Measurements from ENCODE around the gene EBF4.
A peak's percentile ranks its signal among the peaks of the same experiment; 100 is the strongest.

The EBF4 gene

DNA sequence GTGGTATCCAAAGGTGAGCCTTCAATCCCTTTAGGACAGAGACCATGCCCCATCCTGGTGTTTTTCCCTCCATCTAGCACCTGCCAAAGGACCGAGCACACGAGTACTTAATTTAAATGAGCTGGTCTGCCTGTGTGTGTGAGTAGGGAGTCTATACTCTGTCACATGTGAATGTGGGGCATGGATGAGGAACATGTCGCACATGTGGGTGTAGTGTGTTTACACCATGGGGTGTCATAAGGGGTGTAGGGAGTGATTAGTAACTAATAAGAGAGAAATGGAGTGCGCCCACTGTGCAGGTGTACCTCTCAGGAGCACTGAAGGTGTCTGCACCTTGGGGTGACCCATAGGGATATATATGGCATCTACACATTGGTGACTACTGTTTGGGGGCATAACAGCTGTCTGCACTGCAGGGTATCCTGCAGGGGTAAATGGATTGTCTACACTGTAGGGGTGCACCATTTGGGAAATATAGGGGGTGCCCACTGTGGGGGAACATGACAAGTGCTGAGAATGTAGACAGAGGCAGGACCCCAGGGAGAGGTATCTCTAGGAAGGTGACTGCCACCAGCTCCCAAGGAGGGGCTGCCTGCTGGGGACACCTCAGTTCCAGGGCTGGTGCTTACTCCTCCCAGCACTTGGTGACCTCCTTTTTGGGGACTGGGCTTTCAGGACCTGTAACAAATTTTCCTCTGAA lies 53.5 kb downstream of the EBF4 start:
- peaks cover 89% of the 10 kb centered on the region for H3K27me3 ChIP-seq (ENCODE audit: control insufficient read depth, insufficient read depth, low read length)
- no peak overlapping the region for H3K27ac ChIP-seq (ENCODE audit: low read depth, low read length)
- no peaks in the 10 kb centered on the region for H3K9me3 ChIP-seq (ENCODE audit: control insufficient read depth, insufficient read depth, low read length)
- no peak overlapping the region for H3K4me3 ChIP-seq (ENCODE audit: low read depth, low read length)
- peaks cover 20% of the 10 kb centered on the region for H3K4me1 ChIP-seq (ENCODE audit: control insufficient read depth, insufficient read depth, low read length)
- no peak overlapping the region for H3K9ac ChIP-seq (ENCODE audit: low read depth, low read length)
- no peaks in the 10 kb centered on the region for H3K36me3 ChIP-seq (ENCODE audit: control insufficient read depth, insufficient read depth, low read length)

DNA sequence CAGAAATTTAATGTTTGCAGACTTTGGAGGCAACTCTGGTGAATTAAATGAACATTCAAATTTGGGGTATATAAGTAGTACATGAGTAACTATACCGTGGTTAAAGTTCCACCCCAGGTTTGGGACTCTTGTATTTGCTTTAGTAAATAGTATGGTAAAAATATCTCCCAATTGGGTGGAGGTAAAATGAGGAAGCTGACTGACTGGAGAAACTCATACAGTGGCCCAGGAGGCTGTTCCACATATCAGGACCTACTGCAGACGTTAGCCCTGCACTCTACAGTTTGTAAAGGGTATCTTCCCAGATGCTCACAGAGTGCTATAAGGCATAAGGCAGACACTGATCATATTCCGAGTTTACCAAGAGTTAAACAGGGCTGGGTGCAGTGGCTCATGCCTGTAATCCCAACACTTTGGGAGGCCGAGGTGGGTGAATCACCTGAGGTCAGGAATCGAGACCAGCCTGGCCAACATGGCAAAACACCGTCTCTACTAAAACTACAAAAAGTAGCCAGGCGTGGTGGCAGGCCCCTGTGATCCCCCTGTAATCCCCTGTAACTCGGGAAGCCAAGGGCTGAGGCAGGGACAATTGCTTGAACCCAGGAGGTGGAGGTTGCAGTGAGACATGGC lies 54.2 kb downstream of the EBF4 start:
- no peak overlapping the region for H3K27ac ChIP-seq (ENCODE audit: low read depth, low read length)
- H3K9ac ChIP-seq (ENCODE audit: low read depth, low read length) = no peak overlapping the region
- peaks cover 89% of the 10 kb centered on the region for H3K27me3 ChIP-seq (ENCODE audit: control insufficient read depth, insufficient read depth, low read length)
- H3K36me3 ChIP-seq (ENCODE audit: control insufficient read depth, insufficient read depth, low read length) = no peaks in the 10 kb centered on the region
- no peaks in the 10 kb centered on the region for H3K9me3 ChIP-seq (ENCODE audit: control insufficient read depth, insufficient read depth, low read length)
- no peak overlapping the region for H3K4me3 ChIP-seq (ENCODE audit: low read depth, low read length)
- H3K4me1 ChIP-seq (ENCODE audit: control insufficient read depth, insufficient read depth, low read length) = peaks cover 23% of the 10 kb centered on the region

DNA sequence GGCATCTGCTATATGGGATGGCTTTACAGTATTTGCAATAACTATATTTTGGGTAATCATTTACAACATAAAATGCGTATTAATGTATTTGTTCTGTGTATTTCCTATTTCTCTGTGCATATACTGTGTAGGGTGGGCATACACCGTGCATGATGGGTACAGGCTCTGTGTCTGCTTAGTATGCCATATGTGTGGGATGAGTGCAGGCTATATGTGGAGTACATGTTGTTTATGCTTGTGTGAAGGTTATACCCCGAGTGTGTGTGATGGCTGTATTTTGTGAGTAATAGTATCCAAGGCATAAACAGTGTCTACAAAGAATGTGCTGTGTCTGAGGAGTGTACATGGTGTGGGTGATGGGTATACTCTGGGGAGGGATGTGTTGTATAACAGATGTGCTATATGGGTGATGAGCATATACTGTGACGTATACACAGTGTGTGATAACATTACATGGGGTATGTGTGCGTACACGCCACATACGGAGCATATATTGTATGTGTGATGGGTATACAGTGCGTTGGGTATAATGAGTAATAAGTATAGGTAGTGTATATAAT lies 55.2 kb downstream of the EBF4 start:
- Histone ChIP-seq H3K9ac (ENCODE audit: low read depth, low read length) (no peak overlapping the region), H3K27me3 (ENCODE audit: control insufficient read depth, insufficient read depth, low read length) (peaks cover 89% of the 10 kb centered on the region), H3K4me1 (ENCODE audit: control insufficient read depth, insufficient read depth, low read length) (peaks cover 23% of the 10 kb centered on the region), H3K4me3 (ENCODE audit: low read depth, low read length) (no peak overlapping the region), H3K27ac (ENCODE audit: low read depth, low read length) (no peak overlapping the region), H3K9me3 (ENCODE audit: control insufficient read depth, insufficient read depth, low read length) (no peaks in the 10 kb centered on the region), H3K36me3 (ENCODE audit: control insufficient read depth, insufficient read depth, low read length) (no peaks in the 10 kb centered on the region)

GRCh38 chr20:2748551-2749342 lies 56.2 kb downstream of the EBF4 start:
- Histone ChIP-seq H3K4me1 (ENCODE audit: control insufficient read depth, insufficient read depth, low read length) (peaks cover 27% of the 10 kb centered on the region), H3K27ac (ENCODE audit: low read depth, low read length) (no peak overlapping the region), H3K9ac (ENCODE audit: low read depth, low read length) (no peak overlapping the region), H3K36me3 (ENCODE audit: control insufficient read depth, insufficient read depth, low read length) (no peaks in the 10 kb centered on the region), H3K9me3 (ENCODE audit: control insufficient read depth, insufficient read depth, low read length) (no peaks in the 10 kb centered on the region), H3K27me3 (ENCODE audit: control insufficient read depth, insufficient read depth, low read length) (peaks cover 90% of the 10 kb centered on the region), H3K4me3 (ENCODE audit: low read depth, low read length) (peak overlapping the region; percentile 2; the same call in 1 of the 2 replicates)

DNA sequence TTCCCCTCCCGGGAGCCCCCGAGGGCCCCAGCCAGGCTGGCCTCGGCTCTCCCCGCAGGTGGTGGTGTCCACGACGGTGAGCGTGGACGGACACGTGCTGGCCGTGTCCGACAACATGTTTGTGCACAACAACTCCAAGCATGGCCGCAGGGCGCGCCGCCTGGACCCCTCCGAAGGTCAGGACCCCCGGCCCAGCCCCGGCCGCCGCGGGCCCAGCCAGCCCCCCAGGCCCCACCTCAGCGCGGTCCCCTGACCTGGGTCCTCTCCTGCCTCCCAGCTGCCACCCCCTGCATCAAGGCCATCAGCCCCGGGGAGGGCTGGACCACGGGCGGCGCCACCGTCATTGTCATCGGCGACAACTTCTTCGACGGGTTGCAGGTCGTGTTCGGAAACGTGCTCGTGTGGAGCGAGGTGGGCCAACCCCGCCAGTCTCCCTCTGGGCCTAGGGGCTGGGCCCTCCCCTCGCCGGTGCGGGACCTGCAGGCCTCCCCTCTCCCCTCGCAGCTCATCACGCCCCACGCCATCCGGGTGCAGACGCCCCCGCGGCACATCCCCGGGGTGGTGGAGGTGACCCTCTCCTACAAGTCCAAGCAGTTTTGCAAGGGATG lies 56.9 kb downstream of the EBF4 start:
- Histone ChIP-seq H3K4me1 (ENCODE audit: control insufficient read depth, insufficient read depth, low read length) (peaks cover 27% of the 10 kb centered on the region), H3K4me3 (ENCODE audit: low read depth, low read length) (peak overlapping the region; percentile 55), H3K27me3 (ENCODE audit: control insufficient read depth, insufficient read depth, low read length) (peaks cover 96% of the 10 kb centered on the region), H3K27ac (ENCODE audit: low read depth, low read length) (no peak overlapping the region), H3K36me3 (ENCODE audit: control insufficient read depth, insufficient read depth, low read length) (no peaks in the 10 kb centered on the region), H3K9ac (ENCODE audit: low read depth, low read length) (no peak overlapping the region), H3K9me3 (ENCODE audit: control insufficient read depth, insufficient read depth, low read length) (no peaks in the 10 kb centered on the region)

GRCh38 chr20:2749951-2750490 lies 57.4 kb downstream of the EBF4 start:
- Histone ChIP-seq H3K9ac (ENCODE audit: low read depth, low read length) (no peak overlapping the region), H3K27ac (ENCODE audit: low read depth, low read length) (no peak overlapping the region), H3K4me1 (ENCODE audit: control insufficient read depth, insufficient read depth, low read length) (peaks cover 27% of the 10 kb centered on the region), H3K9me3 (ENCODE audit: control insufficient read depth, insufficient read depth, low read length) (no peaks in the 10 kb centered on the region), H3K36me3 (ENCODE audit: control insufficient read depth, insufficient read depth, low read length) (no peaks in the 10 kb centered on the region), H3K4me3 (ENCODE audit: low read depth, low read length) (peak overlapping the region; percentile 55), H3K27me3 (ENCODE audit: control insufficient read depth, insufficient read depth, low read length) (peaks cover 100% of the 10 kb centered on the region)

DNA sequence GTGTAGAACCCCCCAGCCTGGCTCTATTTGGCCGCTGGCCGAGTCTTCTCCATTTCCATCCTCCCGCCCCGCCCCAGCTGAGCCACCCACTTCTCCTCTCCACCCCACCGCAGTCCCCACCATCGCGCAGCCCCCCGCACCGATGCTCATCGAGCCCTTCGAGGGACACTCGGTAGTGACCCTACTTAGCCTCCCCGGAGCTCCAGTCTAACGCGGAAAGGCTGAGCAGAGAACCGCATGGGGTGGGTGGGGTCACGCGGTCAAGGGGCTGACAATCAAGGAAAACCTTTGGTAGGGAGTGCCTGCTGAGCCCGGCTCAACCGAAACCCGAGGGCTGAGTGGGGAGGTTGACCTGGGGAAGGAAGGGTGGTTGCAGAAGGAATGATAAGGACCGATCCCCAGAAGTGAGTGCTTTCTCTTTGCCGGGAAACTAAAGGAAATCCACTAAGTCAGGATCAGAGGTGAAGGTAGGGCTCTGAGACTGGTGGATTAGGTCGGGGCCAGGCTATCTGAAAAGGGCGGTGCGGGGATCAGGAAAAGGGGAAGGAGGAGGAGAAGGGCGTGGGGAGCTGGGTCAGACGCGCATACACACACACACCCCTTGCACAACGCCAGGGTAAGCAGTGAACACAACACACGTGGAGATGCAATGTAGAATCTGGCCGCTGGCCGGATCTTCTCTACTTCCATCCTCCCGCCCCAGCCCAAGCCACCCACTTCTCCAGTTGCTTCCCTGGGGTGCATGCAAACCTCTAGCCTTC lies 58.1 kb downstream of the EBF4 start:
- Histone ChIP-seq H3K36me3 (ENCODE audit: control insufficient read depth, insufficient read depth, low read length) (no peaks in the 10 kb centered on the region), H3K9ac (ENCODE audit: low read depth, low read length) (no peak overlapping the region), H3K27ac (ENCODE audit: low read depth, low read length) (no peak overlapping the region), H3K4me3 (ENCODE audit: low read depth, low read length) (peak overlapping the region; percentile 55), H3K4me1 (ENCODE audit: control insufficient read depth, insufficient read depth, low read length) (peaks cover 27% of the 10 kb centered on the region), H3K9me3 (ENCODE audit: control insufficient read depth, insufficient read depth, low read length) (no peaks in the 10 kb centered on the region), H3K27me3 (ENCODE audit: control insufficient read depth, insufficient read depth, low read length) (peaks cover 96% of the 10 kb centered on the region)

DNA sequence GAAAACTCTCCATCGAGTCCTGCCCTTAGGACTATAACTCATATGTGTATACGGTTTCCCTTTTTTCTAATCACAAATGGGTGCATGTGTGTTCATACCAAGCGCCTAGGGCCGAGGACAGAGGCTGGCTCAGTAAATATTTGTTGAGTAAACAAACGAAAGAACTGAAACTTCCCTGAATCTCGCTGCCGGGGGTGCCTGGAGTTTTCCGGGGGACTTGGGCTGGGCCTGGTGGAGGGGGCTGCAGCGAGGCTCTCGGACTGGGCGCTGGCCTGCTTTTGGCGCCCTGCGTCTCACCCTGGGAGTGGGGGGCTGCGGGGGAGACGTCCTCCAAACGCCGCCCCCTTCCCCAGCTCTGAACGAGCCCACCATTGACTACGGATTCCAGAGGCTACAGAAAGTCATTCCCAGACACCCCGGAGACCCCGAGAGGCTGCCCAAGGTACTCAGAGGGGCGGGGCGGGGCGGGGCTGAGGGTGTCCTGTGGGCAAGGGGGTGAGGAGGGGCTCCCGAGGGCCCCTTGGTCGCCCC lies 58.8 kb downstream of the EBF4 start:
- Histone ChIP-seq H3K9ac (ENCODE audit: low read depth, low read length) (no peak overlapping the region), H3K4me3 (ENCODE audit: low read depth, low read length) (peak overlapping the region; percentile 62), H3K27ac (ENCODE audit: low read depth, low read length) (no peak overlapping the region), H3K27me3 (ENCODE audit: control insufficient read depth, insufficient read depth, low read length) (peaks cover 89% of the 10 kb centered on the region), H3K9me3 (ENCODE audit: control insufficient read depth, insufficient read depth, low read length) (no peaks in the 10 kb centered on the region), H3K36me3 (ENCODE audit: control insufficient read depth, insufficient read depth, low read length) (no peaks in the 10 kb centered on the region), H3K4me1 (ENCODE audit: control insufficient read depth, insufficient read depth, low read length) (peaks cover 27% of the 10 kb centered on the region)

GRCh38 chr20:2751878-2752566 lies 59.4 kb downstream of the EBF4 start:
- H3K36me3 ChIP-seq (ENCODE audit: control insufficient read depth, insufficient read depth, low read length) = no peaks in the 10 kb centered on the region
- H3K4me3 ChIP-seq (ENCODE audit: low read depth, low read length) = peak overlapping the region; percentile 62
- peaks cover 27% of the 10 kb centered on the region for H3K4me1 ChIP-seq (ENCODE audit: control insufficient read depth, insufficient read depth, low read length)
- H3K9ac ChIP-seq (ENCODE audit: low read depth, low read length) = no peak overlapping the region
- H3K27ac ChIP-seq (ENCODE audit: low read depth, low read length) = no peak overlapping the region
- peaks cover 83% of the 10 kb centered on the region for H3K27me3 ChIP-seq (ENCODE audit: control insufficient read depth, insufficient read depth, low read length)
- no peaks in the 10 kb centered on the region for H3K9me3 ChIP-seq (ENCODE audit: control insufficient read depth, insufficient read depth, low read length)

Measured in HUES48 (cell line).